HG03196 (cell line): ENCODE results near the gene MUC3A.

Experiments
- ATAC-seq: cut with Tn5 transposase; IDR thresholded peaks from one replicate; pipeline ENCODE4 v1.9.1; 2021; ENCODE audit not compliant: unreplicated experiment

Gene MUC3A

GRCh38 chr7:100943693-100944092 lies 5.6 kb upstream of the MUC3A start:
- no peak for ATAC-seq

- no peak for ATAC-seq
These were observed 5.2 kb upstream of the MUC3A start for GRCh38 chr7:100944138-100944537.

- no peak for ATAC-seq
These were observed 3.2 kb upstream of the MUC3A start for GRCh38 chr7:100946111-100946510.

- no peak for ATAC-seq
These were observed 2.5 kb upstream of the MUC3A start for GRCh38 chr7:100946766-100947365.

GRCh38 chr7:100947792-100948191 lies 1.5 kb upstream of the MUC3A start:
- ATAC-seq: no peak

GRCh38 chr7:100949933-100950443 lies 654 bp downstream of the MUC3A start:
- ATAC-seq: no peak

GRCh38 chr7:100951172-100951571 lies 1.8 kb downstream of the MUC3A start:
- ATAC-seq: no peak

- ATAC-seq: no peak
These were observed 2.7 kb downstream of the MUC3A start for GRCh38 chr7:100951888-100952560.

- ATAC-seq: no peak
These were observed 3.3 kb downstream of the MUC3A start for GRCh38 chr7:100952641-100953040.

- ATAC-seq: no peak
These were observed 8.6 kb downstream of the MUC3A start for GRCh38 chr7:100957832-100958421.

- ATAC-seq: no peak
These were observed 10.6 kb downstream of the MUC3A start for GRCh38 chr7:100959894-100960293.

GRCh38 chr7:100962537-100962936 lies 13.2 kb downstream of the MUC3A start:
- no peak for ATAC-seq

GRCh38 chr7:100963386-100963785 lies 14.1 kb downstream of the MUC3A start:
- no peak for ATAC-seq

GRCh38 chr7:100963874-100964273 lies 14.5 kb downstream of the MUC3A start:
- ATAC-seq: no peak

GRCh38 chr7:100964630-100965029 lies 15.3 kb downstream of the MUC3A start:
- ATAC-seq: no peak

GRCh38 chr7:100965045-100965722 lies 15.8 kb downstream of the MUC3A start:
- ATAC-seq: no peak

- ATAC-seq: peak; percentile 56
These were observed 16.6 kb downstream of the MUC3A start for GRCh38 chr7:100965723-100966541.

- ATAC-seq: no peak
These were observed 17.4 kb downstream of the MUC3A start for GRCh38 chr7:100966542-100967291.

- no peak for ATAC-seq
These were observed 18.0 kb downstream of the MUC3A start for GRCh38 chr7:100967292-100967863.

- ATAC-seq: no peak
These were observed 18.7 kb downstream of the MUC3A start for GRCh38 chr7:100968031-100968430.
